Stimulated activated CD8-positive, alpha-beta memory T cell treated with anti-CD3 and anti-CD28 coated beads, Interleukin-15, amount 100 ng/mL, for 24 hours (primary cell): ENCODE data around the gene C4BPA.

Experiments used
- DNase-seq: peaks from one replicate; pipeline ENCODE4 v3.0.0-alpha.2; 2020; ENCODE audit warnings: low read depth

The C4BPA gene

DNA sequence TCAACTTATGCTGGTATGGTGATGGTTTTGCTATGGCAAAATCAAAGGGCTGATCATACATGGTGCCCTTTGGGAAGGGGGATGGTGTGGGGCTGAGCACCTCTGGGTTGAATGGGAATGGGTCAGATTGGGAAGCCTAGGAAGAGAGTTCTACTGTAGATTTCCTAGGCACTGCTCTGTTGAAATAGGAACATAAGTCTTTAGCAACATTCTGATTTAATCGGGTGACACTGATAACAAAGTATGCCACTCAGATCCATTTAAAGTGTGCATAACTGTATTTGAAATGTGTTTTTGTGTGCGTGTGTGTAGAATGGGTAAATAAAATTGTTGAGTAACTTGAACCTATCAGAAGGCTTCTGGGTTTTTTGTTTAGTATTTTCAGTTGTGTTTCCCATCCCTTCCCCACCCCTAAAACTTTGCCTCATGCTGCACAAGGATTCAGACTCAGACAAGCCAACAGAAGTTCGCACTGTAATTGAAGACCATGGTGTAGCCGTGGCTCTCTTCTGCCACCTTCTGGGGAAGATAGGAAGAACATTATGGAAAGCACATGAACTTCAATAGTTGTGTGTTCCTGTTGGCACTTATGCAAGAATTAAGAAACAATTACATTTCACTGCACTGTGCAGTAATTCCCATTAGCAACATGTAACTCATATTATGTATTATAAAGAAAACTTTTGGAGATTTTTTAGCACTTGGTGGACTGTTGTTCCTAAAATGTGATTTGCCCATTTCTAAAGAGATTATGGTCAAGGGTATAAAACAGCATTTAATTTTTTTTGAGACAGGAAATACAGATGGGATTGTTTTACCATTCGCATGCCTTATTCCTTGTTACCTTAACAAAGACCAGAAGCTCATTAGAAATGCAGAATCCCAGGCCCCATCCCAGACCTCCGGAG, 26.3 kb upstream of the C4BPA start:
- DNase-seq = no peak

- no peak for DNase-seq
Observed at GRCh38 chr1:207078578-207079132, 25.4 kb upstream of the C4BPA start.

DNA sequence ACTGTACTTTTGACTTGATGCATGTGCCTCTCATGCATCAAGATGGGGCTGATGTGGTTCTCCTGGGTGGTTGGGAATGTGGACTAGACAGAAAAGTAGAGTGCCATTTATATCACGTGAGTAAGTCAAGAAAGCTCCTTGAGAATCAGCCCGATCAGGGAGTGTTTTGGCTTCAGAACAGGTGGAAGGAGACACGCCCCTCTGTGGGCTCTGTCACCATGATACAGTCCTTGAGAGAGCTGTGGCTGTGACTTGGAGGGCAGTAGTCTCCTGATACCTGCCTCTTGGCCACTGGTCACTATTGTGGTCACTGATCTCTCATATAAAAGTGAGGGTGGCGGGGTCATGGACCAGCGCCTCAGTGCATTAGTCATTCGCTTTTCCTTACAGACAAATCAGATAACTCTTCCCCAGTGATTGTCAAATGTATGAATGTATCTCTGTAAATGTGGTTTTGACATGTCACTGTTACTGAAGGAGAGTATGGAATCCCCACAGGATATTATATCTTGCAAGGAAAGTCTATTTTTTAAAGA, 24.3 kb upstream of the C4BPA start:
- DNase-seq = no peak

DNA sequence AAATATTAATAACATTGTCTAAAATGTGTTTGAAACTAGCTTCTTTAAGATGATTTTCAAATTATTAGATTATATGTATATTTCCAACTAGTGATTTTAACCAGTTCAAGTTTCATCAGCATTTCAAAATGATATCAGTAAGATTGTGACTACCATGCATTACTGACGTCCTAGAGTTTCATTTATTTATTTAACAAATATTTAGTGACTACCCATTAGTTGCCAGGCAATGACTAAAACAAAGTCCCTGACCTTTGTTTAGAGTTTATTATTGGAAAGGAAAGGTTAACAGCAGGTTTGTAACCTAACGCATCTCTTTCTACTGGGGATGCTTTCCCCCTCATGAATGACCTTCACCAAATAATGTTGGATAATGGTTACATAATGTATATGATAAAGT, 22.9 kb upstream of the C4BPA start:
- no peak for DNase-seq

GRCh38 chr1:207081806-207082205, 22.2 kb upstream of the C4BPA start:
- no peak for DNase-seq

DNA sequence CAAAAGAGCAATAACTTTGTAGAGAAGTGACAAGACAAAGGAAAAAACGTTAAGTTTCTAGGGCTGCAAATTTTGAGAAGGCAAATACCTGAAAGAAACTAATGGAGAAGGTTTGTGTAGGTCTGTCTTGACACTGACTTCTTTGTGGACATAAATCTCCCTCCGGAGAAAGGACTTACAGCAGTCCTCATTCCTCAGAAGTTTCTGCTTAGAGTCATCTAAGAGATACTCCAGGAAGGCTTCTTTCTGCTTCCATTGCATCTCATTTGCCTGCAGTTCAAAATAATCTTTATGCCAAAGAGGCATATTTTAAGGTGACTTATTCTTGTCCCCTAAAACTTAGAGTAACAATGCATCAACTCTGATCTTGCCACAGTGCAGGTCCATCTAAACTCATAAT, 19.8 kb upstream of the C4BPA start:
- no peak for DNase-seq

DNA sequence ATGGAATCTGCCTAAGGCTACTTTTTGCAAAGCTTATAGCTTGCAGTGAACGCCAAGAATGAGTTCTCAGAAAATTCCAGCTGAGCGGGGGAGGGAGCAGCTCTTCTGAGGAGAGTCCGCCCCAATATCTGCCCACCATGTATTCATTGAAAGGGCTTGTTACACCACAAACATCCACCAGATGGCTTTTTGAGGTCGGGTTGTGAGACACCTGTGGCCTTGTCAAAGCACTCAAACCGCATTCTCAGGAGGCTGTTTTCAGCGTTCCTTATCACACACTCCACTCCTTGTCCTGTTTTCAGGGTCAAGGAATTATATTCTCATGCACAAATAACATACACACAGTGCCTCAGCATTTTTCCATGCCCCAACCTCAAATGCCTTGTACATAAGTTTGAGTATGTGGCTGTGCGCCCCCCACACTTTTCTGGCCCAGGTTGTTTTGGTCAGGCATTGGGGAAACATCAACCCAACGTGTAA, 19.3 kb upstream of the C4BPA start:
- no peak for DNase-seq

- DNase-seq = no peak
Observed at GRCh38 chr1:207085887-207086286, 18.1 kb upstream of the C4BPA start.

- no peak for DNase-seq
Observed at GRCh38 chr1:207088161-207088560, 15.9 kb upstream of the C4BPA start.

DNA sequence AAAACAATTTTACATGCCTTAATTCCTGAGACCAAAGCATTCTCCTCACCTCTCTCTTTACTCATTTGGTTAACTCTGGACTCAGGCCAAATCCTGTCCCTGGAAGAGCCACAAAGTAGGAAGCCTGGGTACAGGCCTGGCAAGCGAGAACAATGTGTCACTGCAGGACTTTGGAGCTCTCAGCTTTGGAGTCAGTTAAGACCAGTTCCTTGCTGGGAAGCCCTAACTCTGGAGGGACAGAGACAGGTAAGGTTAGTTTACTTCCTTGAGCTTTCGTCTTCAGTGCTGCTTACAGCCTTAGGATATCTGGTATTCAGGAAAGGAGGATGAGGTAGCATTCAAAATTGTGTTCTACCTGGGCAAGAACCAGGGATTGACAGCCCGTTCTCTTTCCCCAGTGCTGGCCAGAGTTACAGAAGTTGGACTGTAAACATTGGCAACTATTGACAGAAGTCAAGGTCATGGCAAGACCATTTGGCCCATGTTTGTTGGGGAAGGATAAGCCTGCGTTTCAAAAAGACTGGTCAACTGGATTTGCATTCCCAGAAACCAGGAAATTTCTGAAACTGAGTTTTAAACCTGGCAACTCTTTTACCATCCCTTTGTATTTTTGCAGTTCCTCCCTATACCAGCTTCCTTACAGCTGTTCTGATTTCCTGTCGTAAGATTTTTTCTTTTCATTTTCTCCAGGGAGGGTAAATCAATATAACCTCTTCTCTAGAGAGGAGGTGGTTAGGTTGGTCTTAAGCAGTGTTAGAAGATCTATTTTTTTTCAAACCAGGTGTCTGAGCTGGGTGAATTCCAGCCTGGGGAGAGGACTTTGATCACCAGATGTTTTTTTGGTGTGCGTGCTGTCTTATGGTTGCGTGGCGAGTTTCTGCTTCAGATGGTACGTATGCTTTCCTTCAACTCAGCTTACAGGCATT, 15.1 kb upstream of the C4BPA start, which contains the start of gene C4BPB:
C4BPB (plus strand) TSS at position 160 of the 926 bp plus-strand sequence; CDS start at position 832, 672 bp downstream.
- no peak for DNase-seq

DNA sequence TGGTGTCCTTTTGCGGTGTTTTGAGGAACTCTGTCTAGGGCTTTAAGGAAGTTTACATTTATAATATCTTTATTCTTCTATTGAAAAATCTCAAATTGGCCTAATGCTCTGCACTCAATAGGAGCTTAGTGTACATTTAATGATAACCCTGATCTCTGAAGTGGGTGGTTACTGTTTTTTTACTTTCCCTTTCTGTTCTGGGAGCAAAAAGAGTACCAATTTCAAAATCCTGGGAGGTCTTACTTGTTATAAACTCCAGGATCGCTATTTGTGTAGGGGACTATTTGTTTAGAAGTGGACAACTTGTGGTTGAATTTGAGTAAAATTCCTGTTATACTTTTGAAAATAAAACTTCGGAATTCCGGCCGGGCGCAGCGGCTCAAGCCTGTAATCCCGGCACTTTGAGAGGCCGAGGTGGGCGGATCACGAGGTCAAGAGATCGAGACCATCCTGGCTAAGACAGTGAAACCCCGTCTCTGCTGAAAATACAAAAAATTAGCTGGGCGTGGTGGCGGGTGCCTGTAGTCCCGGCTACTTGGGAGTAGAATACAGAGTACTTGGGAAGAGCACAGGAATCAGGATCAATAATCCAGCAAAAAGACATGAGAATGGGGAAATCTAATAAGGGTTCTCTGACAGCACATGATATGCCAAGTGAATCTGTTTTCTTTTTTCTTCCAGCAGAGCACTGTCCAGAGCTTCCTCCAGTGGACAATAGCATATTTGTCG, 14.2 kb upstream of the C4BPA start:
- DNase-seq = no peak

DNA sequence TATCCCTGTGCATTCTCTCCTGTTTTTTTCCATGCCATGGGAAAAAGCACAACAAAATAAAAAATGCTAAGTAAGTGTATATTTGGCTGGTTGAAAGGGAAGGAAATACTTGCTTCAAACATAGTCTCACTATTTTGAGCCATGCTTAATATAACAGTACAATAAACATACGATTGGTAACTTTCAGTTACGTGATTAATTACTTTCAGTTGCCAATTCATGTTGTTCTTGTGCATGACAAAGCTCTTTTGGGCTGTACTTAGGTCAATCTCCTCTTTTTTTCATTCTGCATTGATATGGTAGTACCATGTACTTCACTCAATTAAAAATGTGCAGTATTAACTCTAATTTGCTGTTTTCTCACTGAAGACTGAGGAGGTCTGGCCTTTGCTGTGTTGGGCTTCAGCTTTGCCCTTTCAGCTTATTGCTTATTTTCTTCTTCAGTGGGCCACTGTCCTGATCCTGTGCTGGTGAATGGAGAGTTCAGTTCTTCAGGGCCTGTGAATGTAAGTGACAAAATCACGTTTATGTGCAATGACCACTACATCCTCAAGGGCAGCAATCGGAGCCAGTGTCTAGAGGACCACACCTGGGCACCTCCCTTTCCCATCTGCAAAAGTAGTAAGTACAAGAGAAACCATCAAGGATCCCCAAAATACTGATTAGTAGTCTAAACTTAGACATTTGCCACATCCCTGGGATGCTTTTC, 12.7 kb upstream of the C4BPA start:
- DNase-seq = no peak

DNA sequence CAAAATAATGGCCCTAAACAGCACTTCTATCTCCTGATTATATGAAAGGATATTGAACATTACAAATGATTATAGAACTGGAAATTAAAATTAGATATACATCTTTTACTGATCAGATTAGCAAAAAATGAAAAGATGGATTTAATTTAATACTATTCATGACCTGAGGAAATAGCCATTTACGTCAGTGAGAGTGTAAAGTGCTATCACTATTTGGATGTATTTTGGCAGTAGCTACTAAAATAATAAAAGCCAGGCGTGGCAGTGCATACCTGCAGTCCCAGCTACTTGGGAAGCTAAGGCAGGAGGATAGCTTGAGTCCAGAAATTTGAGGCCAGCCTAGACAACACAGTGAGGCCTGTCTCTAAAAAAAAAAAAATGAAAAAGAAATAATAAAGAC, 10.1 kb upstream of the C4BPA start:
- DNase-seq = no peak

GRCh38 chr1:207097871-207098324, 6.1 kb upstream of the C4BPA start:
- DNase-seq = no peak

GRCh38 chr1:207101720-207102119, 2.3 kb upstream of the C4BPA start:
- no peak for DNase-seq

DNA sequence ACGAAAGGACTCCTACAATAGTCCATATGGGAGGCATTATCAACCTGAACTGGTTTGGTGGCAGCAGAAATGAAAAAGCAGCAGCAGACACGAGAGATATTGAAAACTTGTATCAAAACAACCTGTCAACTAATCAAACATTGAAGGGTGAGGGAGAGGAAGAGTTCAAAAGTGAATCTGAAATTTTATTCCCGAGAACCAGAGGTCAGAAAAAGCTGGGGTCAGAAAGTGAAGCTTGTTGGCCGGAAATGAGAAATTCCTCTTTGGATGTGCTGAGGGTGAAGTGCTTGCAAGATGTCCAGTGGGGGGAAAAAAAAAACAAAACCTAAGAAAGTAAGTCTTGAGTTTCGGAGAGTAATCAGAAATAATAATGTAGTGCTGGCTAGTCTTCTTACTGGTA, 1.9 kb upstream of the C4BPA start:
- DNase-seq = no peak

GRCh38 chr1:207102659-207103058, 1.4 kb upstream of the C4BPA start:
- DNase-seq = no peak

- no peak for DNase-seq
Observed at GRCh38 chr1:207109004-207109403, 5.0 kb downstream of the C4BPA start.

- no peak for DNase-seq
Observed at GRCh38 chr1:207112616-207113296, 8.7 kb downstream of the C4BPA start.

GRCh38 chr1:207115269-207115668, 11.2 kb downstream of the C4BPA start:
- DNase-seq = no peak
